Natural killer cell treated with Interleukin-12 subunit alpha and Interleukin-12 subunit beta and Interleukin-15 and Interleukin-18, amount 100 ng/mL, for 72 hours (primary cell): ENCODE measurements around the gene TRIM9. TPM values are rescaled to one million over a fixed set of nuclear protein-coding genes. Genes with fewer than 3 reads are reported as not detected.
A peak's percentile ranks its signal among the peaks of the same experiment; 100 is the strongest.

ENCODE experiments used
- ATAC-seq, 2 donors: fragments of 150-1000 bp; cut with Tn5 transposase in 1 of 2; sonication (Bioruptor Pico), chemical (Tn5 transposase) in 1 of 2; 2 replicates each; pipeline ENCODE4 v1.10.0; 2021
- DNase-seq: peaks from one replicate; pipeline ENCODE4 v3.0.0; 2022; ENCODE audit warnings: low spot score
- H3K27ac Mint-ChIP-seq, 2 donors: 1 replicate in 1 of 2; 2 replicates in 1 of 2; pipeline ENCODE4 v1.8.0; 2022; ENCODE audit warnings: mixed read lengths in 2 of 2, mild to moderate bottlenecking in 1 of 2, moderate library complexity in 1 of 2
- H3K27me3 Mint-ChIP-seq, 2 donors: 1 replicate in 1 of 2; 2 replicates in 1 of 2; pipeline ENCODE4 v1.8.0; 2022; ENCODE audit warnings: mixed read lengths in 2 of 2
- H3K36me3 Mint-ChIP-seq: one replicate; pipeline ENCODE4 v1.8.0; 2022; ENCODE audit warnings: mixed read lengths
- H3K4me1 Mint-ChIP-seq, 2 donors: 1 replicate in 1 of 2; 2 replicates in 1 of 2; pipeline ENCODE4 v1.8.0; 2022; ENCODE audit warnings: low read depth in 2 of 2, mixed read lengths in 2 of 2, mild to moderate bottlenecking in 1 of 2
- H3K4me3 Mint-ChIP-seq: one replicate; pipeline ENCODE4 v1.8.0; 2022; ENCODE audit warnings: mixed read lengths
- H3K9me3 Mint-ChIP-seq: 2 replicates; pipeline ENCODE4 v1.8.0; 2022; ENCODE audit warnings: mixed read lengths
- total RNA-seq, 2 donors: library from RNA; stranded (reverse); gene quantifications; one replicate each; pipeline ENCODE4 v1.2.3, GENCODE V29; 2022

Gene TRIM9
- total RNA-seq, 2 donors from 2014 or later, result 0.11 to 0.24 TPM

- Mint-ChIP-seq H3K4me1 (no peaks in the 10 kb centered on the region), H3K27ac (no peak overlapping the region), H3K36me3 (no peaks in the 10 kb centered on the region), H3K9me3 (no peaks in the 10 kb centered on the region), H3K4me3 (no peak overlapping the region), H3K27me3 (peaks cover 13 to 23% of the 10 kb centered on the region in 2 donors)
- ATAC-seq, result no peak
- no peak for DNase-seq
Measured at GRCh38 chr14:51109651-51110050, 14.7 kb upstream of the TRIM9 start.

- H3K27ac Mint-ChIP-seq, result no peak overlapping the region
- H3K4me3 Mint-ChIP-seq, result no peak overlapping the region
- no peaks in the 10 kb centered on the region for H3K9me3 Mint-ChIP-seq
Measured at GRCh38 chr14:51107801-51108200, 12.9 kb upstream of the TRIM9 start.

GRCh38 chr14:51104467-51104866 is 9.6 kb upstream of the TRIM9 start:
- ATAC-seq (no peak), DNase-seq (no peak)
- peaks cover 22 to 51% of the 10 kb centered on the region in 2 donors for H3K27me3 Mint-ChIP-seq
- H3K36me3 Mint-ChIP-seq, result no peaks in the 10 kb centered on the region
- H3K4me1 Mint-ChIP-seq, result no peaks in the 10 kb centered on the region
- no peaks in the 10 kb centered on the region for H3K9me3 Mint-ChIP-seq
- H3K27ac Mint-ChIP-seq, result no peak overlapping the region
- H3K4me3 Mint-ChIP-seq, result no peak overlapping the region

More at GRCh38 chr14:51107801-51108200, 12.9 kb upstream of the TRIM9 start:
- peaks cover 17 to 40% of the 10 kb centered on the region in 2 donors for H3K27me3 Mint-ChIP-seq
- no peaks in the 10 kb centered on the region for H3K4me1 Mint-ChIP-seq
- ATAC-seq, result no peak
- no peak for DNase-seq
- no peaks in the 10 kb centered on the region for H3K36me3 Mint-ChIP-seq

DNA sequence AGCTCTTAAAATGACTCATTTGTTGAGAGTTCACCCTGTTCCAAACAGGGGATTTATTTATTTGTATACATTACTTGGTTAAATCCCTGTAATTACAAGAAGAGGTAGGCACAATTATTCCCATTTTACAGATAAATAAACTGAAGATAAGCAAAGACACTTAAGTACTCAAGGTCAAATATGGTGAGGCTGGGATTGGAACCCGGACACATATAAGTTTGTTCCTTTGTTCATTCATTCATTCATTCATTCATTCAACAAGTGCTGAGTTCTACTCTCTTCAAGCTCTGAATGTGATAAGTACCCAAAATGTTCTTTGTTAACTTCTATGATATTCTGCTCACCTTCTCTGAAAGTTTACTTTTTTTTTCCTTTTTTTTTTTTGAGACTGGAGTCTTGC is 2.4 kb upstream of the TRIM9 start:
- H3K27me3 Mint-ChIP-seq, result peaks cover 21 to 36% of the 10 kb centered on the region in 2 donors

DNA sequence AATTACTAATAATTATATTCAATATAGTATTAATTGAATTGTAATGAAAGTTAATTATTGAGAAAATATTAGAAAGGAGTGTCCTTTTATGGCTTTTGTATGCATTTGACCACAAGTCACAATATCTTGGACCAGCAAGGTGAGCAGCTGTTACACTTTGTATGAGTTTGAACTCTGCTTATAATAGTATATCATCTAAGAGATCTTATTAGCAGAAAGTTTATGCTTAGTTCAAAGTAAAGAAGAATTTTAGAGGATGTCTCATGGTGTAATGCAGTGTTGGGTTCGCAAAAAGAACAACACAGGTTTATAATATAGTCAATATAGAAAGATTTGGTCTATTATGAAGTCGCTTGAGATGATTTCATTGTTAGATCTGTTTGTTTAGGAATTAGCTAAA is 2.0 kb upstream of the TRIM9 start:
- DNase-seq (no peak), ATAC-seq (no peak)
- Mint-ChIP-seq H3K4me3 (no peak overlapping the region), H3K9me3 (no peaks in the 10 kb centered on the region), H3K4me1 (peaks cover 10 to 16% of the 10 kb centered on the region in 2 donors), H3K36me3 (no peaks in the 10 kb centered on the region), H3K27ac (no peak overlapping the region), H3K27me3 (peaks cover 21 to 38% of the 10 kb centered on the region in 2 donors)

More for the DNA sequence above, 2.4 kb upstream of the TRIM9 start:
- DNase-seq (no peak), ATAC-seq (no peak)
- H3K4me1 Mint-ChIP-seq, result peaks cover 10 to 16% of the 10 kb centered on the region in 2 donors
- no peaks in the 10 kb centered on the region for H3K36me3 Mint-ChIP-seq
- no peak overlapping the region for H3K4me3 Mint-ChIP-seq
- no peaks in the 10 kb centered on the region for H3K9me3 Mint-ChIP-seq
- no peak overlapping the region for H3K27ac Mint-ChIP-seq

DNA sequence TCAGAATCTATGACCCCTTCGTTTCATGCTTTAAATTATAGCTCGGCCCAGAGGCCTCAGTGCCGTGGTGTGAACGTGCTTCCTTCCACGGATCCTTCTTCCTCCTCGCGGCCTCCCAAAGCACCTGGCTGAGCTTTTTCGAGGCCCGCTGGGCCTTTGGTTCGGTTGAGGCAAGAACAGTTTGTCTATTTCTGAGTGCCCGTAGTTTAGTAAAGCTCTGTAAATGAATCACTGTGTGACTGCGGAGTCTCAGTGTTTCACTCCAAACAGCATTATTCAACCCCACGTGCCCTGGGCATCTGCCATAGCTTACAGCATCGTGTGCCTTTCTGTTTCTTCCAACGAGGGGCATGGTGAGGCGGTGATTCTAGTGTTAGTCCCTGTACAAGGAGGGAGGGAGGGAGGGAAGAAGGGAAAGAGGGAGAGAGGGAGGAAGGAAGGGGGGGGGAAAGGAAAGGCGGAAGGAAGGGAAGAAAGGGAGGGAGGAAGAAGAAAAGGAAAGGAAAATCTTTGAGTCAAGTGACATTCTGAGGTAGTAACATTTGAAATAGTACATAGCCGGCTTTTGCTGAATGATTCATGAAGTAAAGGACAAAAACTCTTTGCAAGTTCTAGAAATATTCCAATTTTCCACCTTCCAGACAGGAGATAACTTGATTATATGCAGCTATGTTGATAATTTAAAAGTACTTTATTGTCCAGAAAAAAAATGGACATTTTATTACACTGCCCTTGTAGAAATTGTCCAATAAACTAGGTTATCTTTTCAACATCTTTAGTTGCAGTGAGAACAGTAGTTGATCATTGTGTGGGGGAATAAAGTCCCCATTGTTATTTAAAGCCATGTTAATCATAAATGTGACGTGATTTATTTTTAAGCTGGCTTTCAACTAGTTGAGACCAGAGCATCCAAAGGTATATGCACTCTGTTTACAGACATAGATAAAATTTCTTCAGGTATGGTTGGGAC is 1.2 kb upstream of the TRIM9 start:
- Mint-ChIP-seq H3K36me3 (no peaks in the 10 kb centered on the region), H3K27me3 (peaks cover 20 to 43% of the 10 kb centered on the region in 2 donors), H3K4me1 (peaks cover 10 to 16% of the 10 kb centered on the region in 2 donors), H3K27ac (no peak overlapping the region), H3K4me3 (peak overlapping the region; percentile 81), H3K9me3 (no peaks in the 10 kb centered on the region)
- ATAC-seq (no peak), DNase-seq (no peak)

DNA sequence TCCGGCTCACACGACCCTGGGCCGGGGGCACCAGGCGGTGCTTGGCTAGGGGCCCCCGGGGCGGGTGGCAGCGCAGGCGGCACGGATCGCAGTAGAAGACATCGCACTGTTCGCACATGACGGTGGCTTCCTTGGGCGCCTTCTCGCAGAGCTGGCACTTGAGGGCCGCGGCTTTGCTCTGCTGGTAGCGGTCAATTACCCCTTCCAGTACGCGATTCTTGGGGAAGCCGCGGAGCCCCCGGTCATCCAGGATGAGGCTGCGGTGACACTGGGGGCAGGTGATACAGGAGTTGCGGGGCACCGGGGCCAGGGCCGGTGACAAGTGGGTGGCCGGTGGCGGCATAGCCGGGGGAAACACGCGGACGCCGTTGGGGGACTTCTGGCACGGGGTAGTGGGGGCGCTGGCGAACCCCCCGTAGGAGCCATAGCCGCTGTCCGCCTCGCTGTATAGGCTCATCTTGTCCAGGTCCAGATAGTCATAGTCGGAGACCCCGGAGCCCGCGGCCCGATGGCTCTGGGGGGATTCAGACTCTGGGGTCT is 553 bp downstream of the TRIM9 start:
- no peak overlapping the region for H3K27ac Mint-ChIP-seq
- H3K36me3 Mint-ChIP-seq, result no peaks in the 10 kb centered on the region
- DNase-seq, result no peak
- peak overlapping the region; percentile 81 for H3K4me3 Mint-ChIP-seq
- H3K9me3 Mint-ChIP-seq, result no peaks in the 10 kb centered on the region
- peaks cover 14 to 27% of the 10 kb centered on the region in 2 donors for H3K27me3 Mint-ChIP-seq
- no peak for ATAC-seq
- H3K4me1 Mint-ChIP-seq, result peaks cover 10 to 16% of the 10 kb centered on the region in 2 donors

DNA sequence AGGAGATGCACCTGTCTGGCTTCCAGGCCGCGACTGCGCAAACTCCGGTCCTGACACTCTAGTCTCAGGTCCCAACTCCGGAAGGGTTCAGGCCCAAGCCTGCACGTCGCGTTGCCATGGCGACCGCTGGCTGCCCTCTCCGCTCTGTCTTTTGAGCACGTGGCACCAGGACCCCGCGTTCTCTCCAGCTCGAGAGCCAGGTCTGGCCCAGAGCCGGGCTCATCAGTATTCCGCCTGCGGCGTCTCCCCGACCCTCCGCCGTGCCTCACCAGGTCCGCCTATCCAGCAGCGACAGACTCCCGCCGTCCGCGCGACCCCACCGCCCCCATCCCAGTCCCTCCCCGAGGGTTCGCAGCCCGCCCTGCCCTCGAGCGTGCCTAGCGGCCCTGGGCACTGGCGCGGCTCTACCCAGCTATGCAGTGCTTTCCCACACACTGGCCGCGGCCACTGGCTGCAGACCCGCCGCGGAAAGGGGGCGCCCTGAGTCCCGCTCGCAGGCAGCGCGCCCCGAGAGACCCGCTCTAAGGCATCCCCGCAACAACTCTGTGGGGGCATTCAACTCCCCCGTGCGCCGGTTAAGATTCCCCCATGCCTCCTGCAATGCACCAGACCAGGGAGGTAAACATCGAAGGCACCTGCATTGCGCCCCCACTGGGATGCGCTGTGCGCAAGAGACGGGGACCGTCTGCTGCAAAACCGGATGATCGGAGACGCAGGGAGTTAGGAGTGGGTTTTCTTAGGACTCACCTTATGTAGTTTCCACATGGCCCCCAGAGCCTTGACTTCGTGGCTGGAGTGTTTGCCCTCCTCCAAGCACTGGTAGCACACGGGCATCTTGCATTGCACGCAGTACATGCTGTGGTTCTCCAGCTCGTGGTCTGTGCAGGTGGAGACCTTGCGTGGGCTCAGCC is 1.3 kb downstream of the TRIM9 start:
- no peak overlapping the region for H3K27ac Mint-ChIP-seq
- H3K4me3 Mint-ChIP-seq, result peak overlapping the region; percentile 81
- ATAC-seq (no peak), DNase-seq (no peak)
- H3K9me3 Mint-ChIP-seq, result no peaks in the 10 kb centered on the region
- H3K4me1 Mint-ChIP-seq, result peaks cover 10 to 16% of the 10 kb centered on the region in 2 donors
- peaks cover 12 to 20% of the 10 kb centered on the region in 2 donors for H3K27me3 Mint-ChIP-seq
- no peaks in the 10 kb centered on the region for H3K36me3 Mint-ChIP-seq

DNA sequence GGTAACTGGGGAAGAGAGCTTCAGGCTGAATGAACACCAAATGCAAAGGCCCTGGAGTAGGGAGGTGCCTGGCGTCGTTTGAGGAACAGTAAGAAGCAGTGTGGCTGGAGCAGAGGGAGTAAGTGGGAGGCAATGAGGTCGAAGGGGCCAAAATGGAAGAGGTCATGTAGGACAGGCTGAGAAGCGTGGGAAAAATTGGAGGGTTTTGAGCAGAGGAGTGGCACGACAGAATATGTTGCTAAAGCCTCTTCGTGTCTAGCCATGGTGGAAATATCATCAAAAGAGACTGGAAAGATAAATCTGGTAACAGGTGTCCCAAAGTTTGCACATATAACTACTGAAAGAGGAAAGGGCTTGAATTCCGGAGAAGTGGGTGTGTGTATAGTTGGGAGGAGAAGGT is 1.9 kb downstream of the TRIM9 start:
- Mint-ChIP-seq H3K9me3 (no peaks in the 10 kb centered on the region), H3K27me3 (peaks cover 12 to 18% of the 10 kb centered on the region in 2 donors), H3K4me3 (peak overlapping the region; percentile 9), H3K4me1 (peaks cover 10 to 16% of the 10 kb centered on the region in 2 donors), H3K36me3 (no peaks in the 10 kb centered on the region), H3K27ac (no peak overlapping the region)
- DNase-seq, result no peak
- ATAC-seq, result no peak

GRCh38 chr14:51089278-51089677 is 5.6 kb downstream of the TRIM9 start:
- H3K9me3 Mint-ChIP-seq, result no peaks in the 10 kb centered on the region
- peaks cover 0 to 7% of the 10 kb centered on the region in 2 donors for H3K4me1 Mint-ChIP-seq
- no peak for ATAC-seq
- no peak for DNase-seq
- no peak overlapping the region for H3K4me3 Mint-ChIP-seq
- H3K27me3 Mint-ChIP-seq, result peaks cover 15 to 31% of the 10 kb centered on the region in 2 donors
- no peak overlapping the region for H3K27ac Mint-ChIP-seq
- H3K36me3 Mint-ChIP-seq, result no peaks in the 10 kb centered on the region

GRCh38 chr14:51087031-51087441 is 7.9 kb downstream of the TRIM9 start:
- no peaks in the 10 kb centered on the region for H3K9me3 Mint-ChIP-seq
- H3K36me3 Mint-ChIP-seq, result no peaks in the 10 kb centered on the region
- H3K27ac Mint-ChIP-seq, result no peak overlapping the region
- peak in 1 of 2 donors; percentile 20 for ATAC-seq
- no peak for DNase-seq
- no peak overlapping the region for H3K4me3 Mint-ChIP-seq
- peaks cover 0 to 3% of the 10 kb centered on the region in 2 donors for H3K4me1 Mint-ChIP-seq
- H3K27me3 Mint-ChIP-seq, result peaks cover 6 to 19% of the 10 kb centered on the region in 2 donors

DNA sequence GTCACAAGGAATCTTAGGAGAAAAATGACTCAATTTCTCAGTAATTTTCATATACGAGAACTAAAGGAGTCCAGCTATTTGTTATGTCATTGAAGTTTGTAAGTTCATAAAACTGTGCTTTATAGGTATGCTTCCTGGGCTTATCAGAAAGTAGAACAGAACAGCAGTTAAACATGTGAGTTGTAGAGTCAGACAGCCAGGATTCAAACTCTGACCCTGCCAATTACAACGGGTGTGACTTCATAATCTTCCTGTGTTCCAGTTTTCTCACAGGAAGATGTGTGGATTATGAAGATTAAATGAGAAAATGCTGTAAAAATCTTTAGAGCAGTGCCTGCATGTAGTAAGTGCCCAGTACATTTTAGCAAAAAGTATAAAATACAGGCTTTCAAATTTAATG is 8.9 kb downstream of the TRIM9 start:
- ATAC-seq, result no peak
- DNase-seq, result no peak
- Mint-ChIP-seq H3K9me3 (no peaks in the 10 kb centered on the region), H3K4me1 (peaks cover 0 to 3% of the 10 kb centered on the region in 2 donors), H3K36me3 (no peaks in the 10 kb centered on the region), H3K4me3 (no peak overlapping the region), H3K27me3 (peaks cover 6 to 14% of the 10 kb centered on the region in 2 donors), H3K27ac (no peak overlapping the region)

DNA sequence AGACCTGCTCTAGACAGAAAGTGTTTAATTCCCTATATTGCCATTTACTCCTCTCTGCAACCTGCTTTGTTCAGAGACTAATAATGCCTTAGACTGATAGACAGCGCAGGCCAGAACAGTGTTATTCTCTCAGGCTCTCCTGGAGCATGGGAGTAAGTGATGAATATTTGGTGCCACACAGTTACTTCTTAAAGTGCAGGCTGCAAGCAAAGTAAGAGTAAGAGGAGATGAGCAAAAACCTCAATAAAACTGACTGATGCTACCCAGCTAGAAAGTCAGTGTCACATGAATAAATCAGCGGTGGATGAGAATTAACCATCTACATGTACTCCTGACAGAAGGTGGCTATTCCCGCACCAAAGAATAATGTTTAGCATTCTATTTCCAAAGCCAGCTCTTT is 9.9 kb downstream of the TRIM9 start:
- H3K27ac Mint-ChIP-seq, result no peak overlapping the region
- DNase-seq (no peak), ATAC-seq (no peak)
- H3K4me1 Mint-ChIP-seq, result peaks cover 0 to 3% of the 10 kb centered on the region in 2 donors
- H3K36me3 Mint-ChIP-seq, result no peaks in the 10 kb centered on the region
- H3K4me3 Mint-ChIP-seq, result no peak overlapping the region
- peaks cover 6 to 14% of the 10 kb centered on the region in 2 donors for H3K27me3 Mint-ChIP-seq
- no peaks in the 10 kb centered on the region for H3K9me3 Mint-ChIP-seq
